Limb (tissue), 2 donors: ENCODE data around the gene P4HA2.

Experiments
- DNase-seq, 2 donors: peaks; one replicate each; pipeline ENCODE4 v3.0.0-alpha.2; 2016; ENCODE audit errors: extremely low spot score in 2 of 2

The P4HA2 gene

DNA sequence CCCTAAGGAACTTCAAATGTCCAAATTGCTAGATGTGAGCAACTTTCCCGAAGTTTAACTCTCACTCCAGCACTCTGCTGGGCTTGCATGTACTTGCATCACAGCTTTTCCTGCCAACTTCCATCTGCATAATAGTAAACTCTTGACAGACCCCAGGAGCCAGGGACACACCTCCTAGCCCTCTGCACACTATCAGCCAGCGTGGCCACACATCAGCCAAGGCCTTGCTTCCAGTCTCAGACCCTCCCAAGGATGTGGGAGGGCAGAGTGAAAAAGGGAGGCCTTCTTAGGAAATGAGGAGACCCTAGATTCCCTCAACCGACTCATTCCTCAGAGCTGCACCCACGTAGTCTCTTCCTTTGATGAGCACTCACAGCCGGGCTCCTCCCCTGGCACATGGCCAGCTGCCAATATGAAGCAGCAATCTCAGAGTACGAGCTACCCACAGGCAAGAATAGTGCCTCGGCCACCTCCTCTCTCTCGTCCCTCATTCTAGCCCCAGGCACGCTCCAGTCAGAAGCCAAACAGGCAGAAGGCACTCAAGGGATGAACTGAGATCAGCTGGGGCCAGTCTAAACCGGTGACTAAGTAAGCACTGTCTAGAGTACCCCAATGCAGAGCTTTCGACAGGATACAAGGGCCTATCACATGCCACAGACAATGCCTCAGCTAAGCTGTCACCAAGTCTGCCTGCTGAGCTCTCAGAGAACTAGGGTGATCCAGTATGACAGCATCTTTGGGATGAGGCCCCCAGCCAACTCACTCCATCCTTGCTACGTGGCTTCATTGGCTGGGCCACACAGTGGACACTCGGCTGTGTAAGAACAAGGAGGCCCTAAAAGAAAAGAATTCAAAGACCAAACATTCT, 2.3 kb downstream of the P4HA2 start:
- peak; percentile 47 to 70 for DNase-seq

DNA sequence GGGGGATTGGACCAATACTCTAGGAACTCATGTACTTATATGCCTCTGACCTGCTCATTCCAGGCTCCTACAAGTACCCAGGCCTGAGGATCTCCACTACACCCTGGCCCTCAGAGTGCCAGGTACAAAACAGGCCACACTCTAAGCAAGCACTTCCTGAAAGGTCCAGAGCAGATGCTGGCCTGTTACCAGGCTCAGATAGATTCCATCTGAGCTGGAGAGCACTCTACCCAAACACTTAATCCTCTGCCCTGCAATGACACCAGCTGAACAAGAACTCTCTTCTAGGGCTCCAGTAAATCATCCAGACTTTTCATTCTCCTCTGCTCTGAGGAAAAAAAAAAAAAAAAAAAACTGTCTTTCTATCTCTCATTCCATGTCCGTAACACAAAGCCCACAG, 2.9 kb downstream of the P4HA2 start:
- DNase-seq = peak in 1 of 2 donors; percentile 7

DNA sequence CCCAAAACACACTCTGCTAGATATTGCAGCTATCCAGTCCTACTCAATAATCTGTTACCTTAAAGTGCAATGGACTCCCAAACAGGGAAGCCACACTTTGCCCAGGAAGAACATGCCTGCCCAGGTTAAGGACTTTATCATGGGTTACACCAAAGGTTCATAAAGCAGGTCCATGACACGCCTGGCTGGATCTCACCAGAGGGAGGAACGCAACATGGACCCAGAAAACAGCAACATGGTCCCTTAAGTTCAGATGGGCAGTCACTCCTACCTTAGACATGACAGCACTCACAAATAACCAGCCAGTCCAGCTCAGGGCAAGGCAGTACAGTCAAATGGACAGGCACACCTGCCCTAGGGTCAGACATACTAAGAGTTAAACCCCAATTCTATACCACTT, 3.8 kb downstream of the P4HA2 start:
- no peak for DNase-seq

DNA sequence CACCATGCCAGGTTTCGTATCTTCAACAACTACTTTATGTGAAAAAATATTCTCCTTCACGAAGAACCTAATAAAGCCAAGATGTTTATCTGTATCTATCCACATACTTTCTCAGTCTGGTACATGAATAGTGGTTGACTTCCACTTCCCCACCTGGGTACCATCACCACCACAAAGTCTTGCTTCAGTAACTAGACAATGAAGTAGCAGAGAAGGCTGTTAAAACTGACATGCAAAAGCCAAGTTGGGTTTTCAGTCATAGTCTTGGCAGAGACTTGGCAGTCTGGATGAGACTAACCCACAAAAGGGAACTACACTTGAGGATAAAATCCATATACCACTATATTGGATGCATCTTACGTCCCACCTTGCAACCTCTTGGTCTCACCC, 5.0 kb downstream of the P4HA2 start:
- no peak for DNase-seq

DNA sequence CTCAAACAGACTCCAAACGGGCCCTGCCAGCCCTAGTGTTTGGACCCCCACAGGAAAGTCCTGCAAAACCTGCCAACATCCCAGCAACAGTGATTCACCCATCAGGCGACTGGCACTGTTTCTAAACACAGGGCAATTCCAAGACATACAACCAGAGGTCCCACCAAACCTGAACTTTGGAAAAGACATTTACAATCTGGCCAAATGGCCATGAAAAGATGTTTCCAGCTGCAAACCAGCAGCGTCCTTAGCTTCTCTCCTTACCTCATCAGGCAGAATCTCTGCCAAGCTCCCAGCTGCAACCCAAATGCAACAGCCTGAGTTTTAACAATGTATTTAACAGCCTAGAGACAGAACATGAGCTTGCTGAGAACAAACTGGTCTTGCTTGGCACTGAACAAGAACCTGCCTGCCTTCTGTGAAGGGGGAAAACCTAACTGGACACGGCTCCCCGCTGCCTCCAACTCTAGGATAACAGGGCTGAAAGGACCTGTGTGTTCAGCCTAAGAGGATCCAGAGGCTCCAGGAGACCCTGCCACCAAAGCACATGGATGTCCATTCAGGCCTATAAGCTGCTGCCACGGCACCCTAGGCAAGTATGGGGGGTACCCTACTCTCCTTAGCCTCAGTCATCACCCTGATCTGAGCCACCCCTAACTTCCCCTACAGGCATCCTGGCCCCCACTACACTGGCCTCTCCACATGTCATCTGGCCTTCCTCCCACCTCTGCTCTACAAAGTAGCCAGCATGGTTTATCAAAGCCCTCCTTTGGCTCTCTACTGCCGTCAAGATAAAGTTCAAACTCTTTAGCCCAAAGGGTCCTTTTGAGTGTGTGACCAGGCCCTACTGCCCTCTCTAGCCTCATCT, 5.6 kb downstream of the P4HA2 start:
- peak; percentile 77 to 87 for DNase-seq

DNA sequence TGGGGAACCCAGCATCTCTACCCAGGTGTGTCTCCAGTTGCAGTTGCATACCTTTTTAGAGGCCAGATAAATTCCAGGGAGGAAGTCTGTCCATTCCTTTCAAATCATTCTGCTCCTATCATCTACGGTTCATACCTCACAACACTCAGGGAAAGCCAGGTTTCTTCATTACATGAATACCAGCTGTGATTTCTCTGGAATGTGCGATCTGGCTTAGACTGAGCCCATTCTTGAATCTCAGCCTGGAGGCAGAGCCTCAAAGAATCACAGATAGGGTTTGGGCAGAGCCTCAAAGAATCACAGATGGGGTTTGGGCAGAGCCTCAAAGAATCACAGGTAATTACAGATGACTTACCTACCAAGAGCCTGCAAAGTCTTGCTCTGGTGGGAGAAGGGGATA, 7.2 kb downstream of the P4HA2 start:
- DNase-seq = no peak

DNA sequence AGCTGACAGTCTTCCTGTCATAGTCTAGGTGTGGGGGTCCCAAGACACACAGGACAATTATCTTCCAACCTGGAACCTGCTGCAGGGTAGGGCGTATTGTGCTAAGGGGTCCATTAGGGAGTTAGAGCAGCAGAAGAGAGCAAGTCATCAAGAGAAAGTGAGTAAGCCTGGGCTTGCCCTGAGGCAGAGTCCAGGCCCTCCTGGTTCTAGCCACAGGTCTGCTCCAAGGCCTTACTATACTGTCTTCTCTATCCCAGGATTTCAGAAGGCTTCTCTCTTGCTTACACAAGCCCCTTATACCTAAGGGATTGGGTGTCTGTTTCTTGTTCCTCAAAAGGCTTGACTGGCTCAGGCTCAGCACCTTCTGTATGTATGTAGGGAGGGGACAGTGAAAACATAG, 7.7 kb downstream of the P4HA2 start:
- DNase-seq = no peak

DNA sequence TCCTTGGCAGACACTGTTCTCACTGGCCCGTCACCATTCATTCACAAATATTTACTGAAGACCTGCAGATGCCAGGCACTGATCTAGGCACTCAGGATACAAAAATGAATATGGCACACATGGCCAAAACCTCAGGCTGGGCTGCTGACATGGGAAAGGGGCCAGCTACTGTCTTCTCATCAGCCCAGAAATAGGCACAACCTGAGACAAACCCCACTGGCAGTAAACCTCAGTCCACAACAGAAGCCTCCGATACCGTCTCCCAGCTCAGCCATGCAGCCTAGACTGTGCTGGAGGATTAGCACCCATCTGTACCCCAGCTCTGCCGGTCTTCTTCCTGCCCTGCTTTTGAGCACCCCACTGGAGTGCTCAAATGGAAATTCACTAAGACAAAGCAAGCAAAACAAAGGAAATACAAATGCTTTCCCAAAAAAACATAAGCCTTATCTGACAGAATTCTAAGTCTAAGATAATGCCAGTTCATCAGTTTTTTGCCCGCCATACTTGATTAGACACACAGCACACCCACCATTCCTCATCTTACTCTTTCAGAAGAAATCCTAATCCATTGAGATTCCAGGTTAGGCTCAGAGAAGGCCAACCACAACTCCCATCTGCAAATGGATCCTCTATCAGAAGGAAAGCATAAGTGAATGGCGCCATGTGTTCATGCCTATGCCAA, 8.2 kb downstream of the P4HA2 start:
- DNase-seq = no peak

DNA sequence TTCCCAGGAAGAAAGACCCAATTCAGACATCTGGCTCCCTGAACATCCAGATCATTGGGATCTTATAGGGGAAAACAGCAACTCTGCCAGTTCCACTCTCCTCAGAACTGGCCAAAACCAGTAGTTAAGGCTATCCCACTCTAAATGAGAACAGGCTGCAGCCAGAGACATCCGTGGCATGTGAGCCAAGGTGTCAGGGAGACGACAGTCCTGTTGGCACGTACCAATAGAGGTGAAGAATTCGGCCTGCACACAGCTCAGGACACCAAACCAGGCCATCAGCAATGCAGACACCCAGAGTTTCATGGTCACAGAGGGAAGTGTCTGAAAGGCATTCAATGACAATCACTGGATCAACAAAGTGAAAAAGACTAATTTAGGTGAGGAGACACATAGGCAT, 9.3 kb downstream of the P4HA2 start:
- DNase-seq = no peak

DNA sequence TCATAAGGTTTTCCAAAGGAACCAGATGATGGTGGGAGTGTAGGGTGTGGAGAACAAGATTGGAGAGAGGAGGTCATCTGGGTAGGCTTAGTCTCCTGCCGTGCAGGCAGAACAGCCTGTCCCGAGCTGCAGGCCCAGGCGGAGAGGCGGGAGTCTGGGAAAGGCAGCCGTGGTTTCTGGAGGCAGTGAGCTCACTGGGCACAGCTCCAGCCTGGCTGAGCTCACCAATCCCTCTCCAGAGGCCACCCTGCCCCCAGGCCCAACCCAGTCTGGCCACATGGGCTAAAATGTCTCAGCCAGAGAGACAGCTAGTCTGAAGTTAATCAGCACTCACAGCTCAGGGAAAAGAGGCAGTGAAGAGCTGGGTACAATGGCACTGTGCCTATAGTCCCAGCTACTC, 12.3 kb downstream of the P4HA2 start:
- DNase-seq = peak; percentile 79 to 84

DNA sequence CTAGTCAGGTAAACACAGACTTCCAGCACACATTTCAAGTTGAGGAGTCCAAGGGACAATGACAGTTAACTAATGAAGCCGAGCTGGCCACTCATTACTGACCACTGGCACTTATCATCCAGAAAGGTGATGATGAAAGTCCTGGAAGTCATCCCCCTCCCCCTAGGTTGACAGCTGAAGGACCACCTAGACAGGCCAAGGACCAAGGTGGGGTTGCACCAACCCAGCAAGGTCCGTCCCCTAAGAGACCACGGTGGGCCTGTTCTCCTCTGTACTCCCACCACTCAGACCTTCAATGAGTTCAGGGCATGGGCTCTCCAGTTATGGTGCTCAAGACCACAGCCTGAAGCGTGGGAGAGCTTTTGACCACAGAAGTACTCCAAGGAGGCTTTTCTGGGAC, 13.2 kb downstream of the P4HA2 start:
- no peak for DNase-seq

DNA sequence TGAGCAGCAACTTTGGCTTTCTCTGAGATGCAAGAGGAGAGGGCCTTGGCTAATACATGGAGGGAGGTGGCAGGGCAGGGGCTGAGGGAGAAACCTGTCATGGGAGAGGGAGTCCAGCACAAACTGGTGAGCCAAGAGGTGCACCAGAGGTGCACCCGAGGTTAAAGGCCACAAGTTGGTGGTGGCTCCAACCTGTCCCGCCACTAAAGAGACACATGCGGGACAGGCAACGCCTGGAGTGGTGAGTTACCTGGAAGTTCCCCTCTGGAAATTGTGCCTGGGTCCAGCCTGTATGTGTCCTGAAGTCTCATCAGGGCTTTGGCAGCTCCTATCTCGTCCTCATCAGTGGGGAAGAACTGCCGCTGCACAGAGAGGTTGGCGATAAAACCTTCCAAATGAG, 14.0 kb downstream of the P4HA2 start:
- DNase-seq = no peak

DNA sequence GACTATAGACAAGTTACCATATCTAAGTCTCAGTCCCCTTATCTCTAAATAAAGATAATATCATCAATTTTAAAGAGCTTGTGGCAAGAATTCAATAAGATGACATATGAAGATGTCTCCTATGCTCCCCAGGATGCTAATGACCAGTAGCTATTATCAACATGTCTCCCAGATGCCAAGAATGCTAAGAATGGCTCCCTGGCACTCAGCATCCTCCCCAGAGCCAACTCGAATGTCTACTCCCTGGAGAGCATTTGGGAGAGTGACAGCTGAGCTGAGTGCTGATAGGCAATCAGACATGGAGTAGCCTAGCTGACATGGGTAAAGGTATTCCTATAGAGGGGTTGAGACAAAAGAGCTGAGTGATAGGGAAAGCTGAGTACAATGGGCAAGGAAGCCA, 15.9 kb downstream of the P4HA2 start:
- DNase-seq = no peak

DNA sequence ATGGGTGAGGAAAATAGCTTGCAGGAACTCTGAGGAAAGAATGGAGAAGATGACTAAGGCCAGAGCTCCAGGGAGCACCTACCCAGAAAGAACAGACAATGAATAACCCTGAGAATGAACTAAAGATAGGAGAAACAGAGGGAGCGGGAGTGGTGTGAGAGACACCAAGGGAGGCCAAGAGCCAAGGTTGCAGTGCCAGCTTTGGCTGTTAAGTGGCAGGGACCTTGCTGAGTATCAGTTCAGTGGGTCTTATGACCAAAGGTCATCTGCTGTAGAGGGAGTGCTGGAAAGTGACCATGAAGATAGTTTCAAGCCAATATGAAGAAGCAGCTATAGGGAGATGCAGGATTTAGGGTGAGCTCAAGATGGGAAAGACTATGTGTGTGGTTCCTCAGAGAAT, 16.7 kb downstream of the P4HA2 start:
- DNase-seq = no peak

DNA sequence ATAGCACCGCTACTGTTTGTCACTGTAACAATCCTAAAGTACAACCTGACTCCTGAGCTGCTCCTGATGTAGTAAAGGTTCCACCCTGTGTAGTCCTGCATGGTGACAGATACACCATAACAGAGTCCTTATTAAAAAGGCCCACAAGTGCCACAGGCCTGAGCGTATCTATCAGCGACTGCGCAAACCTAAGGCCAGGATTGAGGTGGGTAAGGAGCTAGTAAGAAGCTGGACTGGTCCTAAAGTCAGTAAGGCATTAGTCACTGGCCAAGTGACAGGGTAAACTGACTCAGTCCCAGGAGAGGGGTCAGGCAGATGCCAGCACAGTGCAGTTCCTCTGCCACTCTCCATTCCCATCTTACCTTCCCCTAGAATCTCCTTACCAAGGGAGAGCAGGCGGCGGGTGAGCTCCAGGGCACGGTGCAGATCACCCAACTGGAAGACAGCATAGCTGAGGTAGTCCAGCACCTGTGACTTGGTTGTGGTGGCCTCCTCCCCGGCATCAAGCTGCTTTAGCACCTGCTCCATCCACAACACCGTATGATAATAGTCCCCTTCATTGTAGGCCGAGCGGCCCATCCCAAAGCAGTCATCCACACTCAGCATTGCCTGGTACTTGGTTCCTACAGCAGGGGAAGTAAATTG, 17.6 kb downstream of the P4HA2 start:
- peak in 1 of 2 donors; percentile 13 for DNase-seq

DNA sequence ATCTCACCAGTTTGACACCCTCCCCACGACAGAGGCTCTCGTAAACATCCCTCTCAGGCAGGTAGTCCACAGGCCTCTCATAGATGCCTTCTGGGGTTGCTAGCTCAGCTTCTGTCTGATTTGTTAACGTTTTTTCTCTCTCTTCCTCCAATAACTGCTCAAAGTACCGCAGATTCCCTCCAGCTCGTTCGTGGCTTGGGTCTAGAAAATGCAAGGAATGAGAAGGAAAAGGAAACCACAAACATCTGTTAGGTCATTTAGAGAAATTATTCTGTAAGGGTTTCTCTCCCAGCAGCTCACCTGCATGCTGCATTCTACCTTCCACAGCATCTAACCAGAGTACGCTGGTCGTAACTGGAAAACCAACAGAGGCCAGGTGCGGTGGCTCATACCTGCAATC, 18.5 kb downstream of the P4HA2 start:
- peak in 1 of 2 donors; percentile 20 for DNase-seq

DNA sequence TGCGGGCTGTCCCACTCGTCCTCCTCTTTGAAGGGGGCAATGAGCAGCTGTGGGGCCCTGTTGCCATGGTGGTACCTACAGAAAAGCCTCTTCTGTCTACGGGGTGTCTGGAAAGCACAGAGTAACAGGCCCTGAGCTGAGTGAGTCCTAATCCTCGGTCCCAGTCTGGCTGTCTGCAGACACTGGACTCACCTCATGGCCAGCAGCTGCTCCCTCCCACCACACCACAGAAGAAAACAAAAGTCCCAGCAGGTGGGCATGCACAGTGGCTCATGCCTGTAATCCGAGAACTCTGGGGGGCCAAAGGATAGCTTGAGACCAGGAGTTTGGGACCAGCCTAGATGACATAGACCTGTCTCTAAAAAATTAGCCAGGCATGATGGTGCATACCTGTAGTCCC, 19.9 kb downstream of the P4HA2 start:
- peak in 1 of 2 donors; percentile 34 for DNase-seq

DNA sequence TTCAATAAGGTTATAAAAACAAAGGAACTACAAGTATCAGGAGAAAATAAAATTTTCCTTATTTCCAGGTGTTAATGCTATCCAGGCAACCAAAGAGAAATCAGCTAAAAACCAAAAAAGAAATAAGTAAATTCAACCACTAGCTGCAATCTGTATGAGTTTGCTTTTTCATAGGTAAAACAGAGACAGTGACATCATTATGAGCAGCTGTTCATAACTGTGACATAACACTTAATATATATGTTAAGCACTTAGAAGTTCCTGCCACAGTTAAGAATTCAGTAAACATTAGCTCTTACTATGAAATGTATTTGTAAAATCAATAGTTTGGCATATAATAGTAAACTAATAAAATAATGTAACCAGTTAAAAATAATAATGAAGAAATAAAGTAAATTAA, 20.9 kb downstream of the P4HA2 start:
- no peak for DNase-seq

DNA sequence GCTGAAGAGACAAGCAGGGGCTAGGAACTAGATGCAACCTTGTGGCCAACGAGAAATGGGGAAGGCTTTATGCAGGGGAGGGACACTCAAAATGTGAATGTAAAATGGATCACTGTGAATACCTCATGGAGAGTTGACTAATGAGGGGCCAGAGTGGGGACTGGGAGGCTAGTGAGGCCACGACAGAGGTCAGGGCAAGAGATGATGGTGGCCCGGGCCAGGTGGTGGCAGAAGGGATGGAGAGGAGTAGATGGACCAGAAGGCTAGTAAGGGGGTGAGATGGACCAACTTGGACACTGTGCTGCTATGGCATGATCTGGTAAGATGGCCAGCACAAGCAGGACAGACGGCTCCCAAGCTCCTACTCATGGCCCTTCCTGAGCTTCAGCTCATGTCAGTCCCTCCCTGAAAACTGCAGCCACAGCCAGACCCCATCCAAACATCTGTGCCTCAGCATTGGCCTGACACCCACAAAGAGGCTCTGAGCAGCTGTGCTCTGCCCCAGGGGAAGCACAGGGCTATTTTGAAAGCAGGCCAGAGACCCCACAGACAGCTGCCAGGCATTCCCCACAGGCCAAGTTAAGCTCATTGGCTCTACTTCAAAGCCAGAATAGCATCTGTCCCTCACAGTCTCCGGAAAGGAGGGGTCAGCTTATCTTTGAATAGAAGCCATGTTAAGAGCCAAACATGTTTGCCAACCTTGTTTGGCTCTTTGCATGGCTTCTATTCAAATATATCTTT, 22.1 kb downstream of the P4HA2 start:
- peak; percentile 53 to 61 for DNase-seq

DNA sequence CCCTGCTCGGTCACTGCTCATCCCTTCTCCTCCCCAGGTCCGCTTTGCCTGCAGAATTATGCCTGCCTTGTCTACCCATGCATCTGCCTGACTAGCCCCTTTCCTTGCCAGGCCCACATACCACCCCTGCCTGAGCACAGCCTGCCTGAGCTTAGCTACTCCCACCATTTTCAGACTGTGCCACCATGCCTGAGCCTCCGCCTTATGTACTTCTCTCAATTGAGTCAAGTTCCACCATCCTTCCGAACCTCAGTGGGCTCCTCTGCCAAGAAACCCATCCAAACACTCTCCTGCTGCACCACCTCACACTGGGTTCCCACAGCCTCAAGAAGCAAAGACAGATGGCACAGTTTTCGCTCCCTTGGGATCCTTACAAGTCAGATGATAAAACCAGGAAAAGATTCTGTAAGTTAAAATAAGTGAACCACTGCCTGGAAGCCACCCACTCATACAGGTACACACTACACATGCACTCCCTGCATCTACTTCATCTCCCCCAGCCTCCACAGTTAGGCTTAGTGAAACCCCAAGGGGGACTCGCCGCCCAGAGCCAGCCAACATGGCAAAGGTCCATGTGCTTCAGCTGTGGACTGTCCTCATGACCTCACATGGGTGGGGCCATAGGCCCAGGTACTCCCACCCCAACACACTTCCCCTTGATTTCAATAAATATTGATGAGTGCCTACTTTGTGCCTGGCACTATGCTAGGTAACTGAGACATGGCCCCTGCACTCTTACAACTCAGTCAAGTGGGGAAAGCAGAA, 23.1 kb downstream of the P4HA2 start:
- DNase-seq = peak in 1 of 2 donors; percentile 5
